NCI-H1092 (cell line): ENCODE measurements around the gene ZFP36L1.

Experiments used
- DNase-seq: peaks from one replicate; lab custom pipeline; 2025; lab: John Stamatoyannopoulos, UW

Gene ZFP36L1, protein sequence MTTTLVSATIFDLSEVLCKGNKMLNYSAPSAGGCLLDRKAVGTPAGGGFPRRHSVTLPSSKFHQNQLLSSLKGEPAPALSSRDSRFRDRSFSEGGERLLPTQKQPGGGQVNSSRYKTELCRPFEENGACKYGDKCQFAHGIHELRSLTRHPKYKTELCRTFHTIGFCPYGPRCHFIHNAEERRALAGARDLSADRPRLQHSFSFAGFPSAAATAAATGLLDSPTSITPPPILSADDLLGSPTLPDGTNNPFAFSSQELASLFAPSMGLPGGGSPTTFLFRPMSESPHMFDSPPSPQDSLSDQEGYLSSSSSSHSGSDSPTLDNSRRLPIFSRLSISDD

GRCh38 chr14:68792979-68793733 is at the start of gene ZFP36L1:
TSS of gene ZFP36L1 (minus strand) at chr14:68793067. CDS start at chr14:68792938, 129 bp downstream.
- no peak for DNase-seq

DNA sequence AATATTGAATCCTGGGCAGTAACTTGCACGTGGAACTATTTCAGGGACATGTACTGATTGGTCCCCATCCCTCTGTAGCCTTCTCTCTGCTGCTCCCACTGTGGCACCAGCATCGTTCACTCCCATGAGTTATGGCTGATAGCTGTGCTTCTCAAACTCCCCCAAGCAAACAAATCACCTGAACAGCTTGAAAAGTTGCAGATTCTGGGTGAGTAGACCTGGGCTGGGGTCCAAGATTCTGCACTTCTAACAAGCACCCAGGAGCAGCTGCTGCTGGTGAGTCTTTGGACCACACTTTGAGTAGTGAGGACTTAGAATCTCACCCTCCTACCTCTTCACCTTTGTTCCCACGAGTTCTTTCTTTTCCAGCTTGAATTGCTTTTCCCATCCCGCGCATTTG is 49.4 kb upstream of the ZFP36L1 start:
- no peak for DNase-seq

DNA sequence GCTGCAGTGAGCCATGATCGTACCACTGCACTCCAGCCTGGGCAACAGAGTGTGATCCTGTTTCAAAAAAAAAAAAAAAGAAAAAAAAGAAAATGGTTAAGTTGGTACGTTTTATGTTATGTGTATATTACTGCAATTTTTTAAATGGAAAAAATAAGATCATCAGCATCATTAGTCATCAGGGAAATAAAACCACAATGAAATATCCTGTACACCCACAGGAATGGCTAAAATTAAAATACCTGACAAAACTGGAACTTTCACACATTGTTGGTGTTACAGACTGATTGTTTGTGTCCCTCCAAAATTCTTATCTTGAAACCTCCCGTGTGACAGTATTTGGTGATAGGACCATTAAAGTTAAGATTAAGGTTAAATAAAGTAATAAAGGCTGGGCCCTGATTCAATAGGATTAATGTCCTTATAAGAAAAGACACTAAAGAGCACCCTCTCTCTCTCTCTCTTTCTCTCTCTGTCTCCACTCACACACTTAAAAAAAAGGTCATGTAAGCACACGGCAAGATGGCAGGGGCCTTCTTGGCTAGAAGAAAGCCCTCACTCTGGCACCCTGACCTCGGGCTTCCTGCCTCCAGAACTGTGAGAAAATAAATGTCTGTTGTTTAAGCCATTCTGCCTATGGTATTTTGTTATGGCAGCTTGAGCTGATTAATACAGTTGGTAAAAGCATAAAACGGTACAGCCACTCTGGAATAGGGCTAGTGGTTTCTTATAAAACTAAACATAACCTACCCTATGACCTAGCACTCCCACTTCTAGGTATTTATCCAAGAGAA is 48.3 kb upstream of the ZFP36L1 start:
- DNase-seq: no peak

GRCh38 chr14:68840454-68840853 is 47.6 kb upstream of the ZFP36L1 start:
- DNase-seq: no peak

- DNase-seq: no peak
These were observed 43.2 kb upstream of the ZFP36L1 start for GRCh38 chr14:68836082-68836481.

- DNase-seq: no peak
These were observed 41.9 kb upstream of the ZFP36L1 start for GRCh38 chr14:68834816-68835215.

GRCh38 chr14:68828698-68829097 is 35.8 kb upstream of the ZFP36L1 start:
- DNase-seq: no peak

DNA sequence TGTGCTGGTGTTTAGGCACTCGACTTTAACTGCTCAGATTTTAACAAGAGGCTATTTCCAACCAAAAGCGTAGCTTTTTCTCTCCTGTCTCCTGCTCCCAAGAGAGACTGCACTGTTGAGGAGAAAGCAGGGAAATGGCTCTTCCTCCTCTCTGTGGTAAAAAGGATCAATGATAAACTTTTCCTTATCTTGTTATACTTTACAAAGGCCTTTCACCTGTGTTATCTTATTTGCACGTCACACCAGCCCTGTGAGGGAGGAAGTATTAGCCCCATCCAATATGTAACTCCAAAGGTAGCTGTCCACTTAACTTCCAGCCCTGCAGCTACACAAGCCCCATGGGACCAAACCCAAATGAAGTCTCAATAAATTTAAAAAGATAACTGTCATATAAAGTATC is 32.9 kb upstream of the ZFP36L1 start:
- no peak for DNase-seq

- DNase-seq: peak; percentile 73
These were observed 31.9 kb upstream of the ZFP36L1 start for GRCh38 chr14:68824517-68825347.

DNA sequence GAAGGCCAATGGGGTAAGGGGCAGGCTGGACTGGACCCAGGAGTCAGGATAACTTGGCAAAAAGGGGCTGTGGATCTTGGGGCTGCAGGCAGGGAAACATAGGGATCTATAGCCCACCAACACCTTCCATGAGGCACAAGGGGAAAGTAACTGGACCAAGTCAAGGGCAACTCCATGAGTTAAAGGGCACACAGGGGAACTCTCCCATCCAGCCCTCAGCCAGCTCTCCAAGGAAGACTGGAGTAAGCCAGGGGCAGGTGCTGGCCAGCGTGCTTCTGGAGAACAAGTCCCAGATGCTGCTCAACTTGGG is 31.3 kb upstream of the ZFP36L1 start:
- DNase-seq: no peak

DNA sequence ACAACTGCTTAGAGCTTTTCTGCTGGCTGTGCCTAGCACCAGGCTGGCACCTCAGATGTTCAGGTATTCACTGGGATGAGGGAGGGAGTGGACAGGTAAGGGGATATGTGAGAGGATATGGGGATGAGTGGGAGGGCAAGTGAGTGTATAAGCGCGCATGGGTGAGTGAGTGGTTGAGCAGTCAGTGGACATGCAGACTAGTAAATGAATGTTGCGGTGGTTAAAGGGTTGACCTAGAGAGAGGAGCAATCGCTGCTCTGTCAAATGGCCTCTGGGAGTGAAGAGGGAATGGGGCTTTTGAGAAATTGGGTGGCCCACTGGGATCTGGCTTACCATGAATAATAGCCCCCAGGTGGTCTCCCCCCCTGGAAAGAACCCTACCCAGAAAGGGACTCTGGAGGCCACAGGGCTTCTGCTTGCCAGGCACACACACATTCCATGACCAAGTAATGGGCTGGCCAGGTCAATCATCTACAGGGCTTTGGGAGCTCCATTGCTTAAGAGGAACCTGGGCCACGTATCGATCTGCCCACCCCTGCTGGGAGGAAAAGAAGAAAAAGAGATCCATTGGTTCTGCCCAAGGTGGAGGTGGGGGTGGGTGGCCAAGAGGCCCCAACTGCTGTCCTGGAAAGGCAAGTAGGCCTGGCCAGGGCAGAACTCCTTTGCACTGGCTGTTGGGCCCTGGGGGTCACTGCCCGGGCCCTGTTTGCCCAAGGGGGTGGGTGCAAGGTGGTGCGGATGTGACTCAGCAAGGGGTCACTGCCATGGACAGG is 30.8 kb upstream of the ZFP36L1 start:
- no peak for DNase-seq

- DNase-seq: no peak
These were observed 30.1 kb upstream of the ZFP36L1 start for GRCh38 chr14:68822926-68823325.

DNA sequence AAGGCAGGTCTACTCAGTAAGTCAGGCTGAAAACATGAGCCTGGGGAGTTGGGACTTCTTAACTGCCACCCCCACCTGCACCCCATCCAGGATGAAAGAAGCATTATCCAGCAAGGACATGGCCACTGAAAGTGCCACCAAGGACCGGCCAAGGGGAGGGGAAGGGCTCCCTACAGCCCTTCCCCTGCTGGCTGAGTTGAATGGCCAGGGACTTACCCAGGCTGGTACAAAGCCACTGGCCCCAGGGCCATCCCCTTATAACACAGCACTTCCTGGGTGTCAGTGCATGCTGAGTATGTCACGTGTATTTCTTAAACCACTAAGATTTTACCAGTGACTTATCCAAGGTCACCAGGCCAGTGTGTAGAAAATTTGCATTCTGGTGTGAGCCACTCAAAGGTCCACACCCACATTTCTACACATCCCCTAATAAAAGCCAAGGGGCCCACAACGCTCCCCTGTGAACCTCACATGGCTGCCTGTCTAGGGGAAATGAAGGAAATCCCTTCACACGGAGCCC is 29.3 kb upstream of the ZFP36L1 start:
- no peak for DNase-seq

DNA sequence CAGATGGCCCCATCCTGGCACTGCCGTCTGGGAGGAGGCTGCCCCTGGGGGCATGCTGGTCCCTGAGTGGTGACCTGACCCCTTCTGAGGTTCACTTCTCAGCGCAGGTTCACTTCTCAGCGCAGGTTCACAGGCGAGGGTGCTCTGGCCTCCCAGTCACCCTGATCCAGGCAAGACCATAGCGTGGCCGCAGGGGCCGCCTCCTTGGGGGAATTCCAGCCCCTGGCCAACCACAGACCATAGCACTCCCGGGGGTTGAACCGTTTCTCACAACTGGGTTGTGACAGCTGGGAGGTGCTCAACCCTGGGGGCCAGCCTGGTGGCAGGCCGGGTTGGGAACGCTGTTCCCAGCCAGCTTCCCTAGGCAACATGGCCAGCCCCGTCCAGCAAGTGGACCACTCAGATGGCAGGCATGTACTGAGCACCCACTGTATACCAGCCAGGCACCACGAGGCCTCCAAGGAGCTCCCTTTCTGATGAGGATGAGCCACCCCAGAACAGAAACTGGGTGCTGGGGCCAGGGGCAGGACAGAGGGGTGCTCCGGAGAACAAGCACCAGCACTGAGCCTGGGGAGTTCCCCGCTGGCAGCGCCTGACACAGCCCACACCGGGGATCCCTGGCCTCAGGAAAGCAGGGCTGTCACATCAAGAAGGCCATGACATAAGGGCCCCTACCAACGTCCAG is 28.3 kb upstream of the ZFP36L1 start:
- no peak for DNase-seq

DNA sequence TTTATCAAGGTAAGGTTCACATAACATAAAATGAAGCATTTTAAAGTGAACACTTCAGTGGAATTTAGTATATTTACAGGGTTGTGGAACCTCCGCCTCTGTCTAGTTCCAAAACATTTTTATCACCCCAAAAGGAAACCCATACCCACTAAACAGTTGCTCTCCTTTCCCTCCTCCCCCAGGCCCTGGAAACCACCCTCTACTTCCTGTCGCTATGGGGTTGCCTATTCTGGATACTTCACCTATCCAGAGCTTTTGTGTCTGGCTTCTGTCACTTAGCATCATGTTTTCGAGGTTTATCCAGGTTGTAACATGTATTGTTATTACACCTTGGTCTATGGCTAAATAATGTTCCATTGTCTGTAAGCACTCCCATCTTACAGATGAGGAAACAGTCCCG is 27.7 kb upstream of the ZFP36L1 start:
- no peak for DNase-seq

- no peak for DNase-seq
These were observed 27.3 kb upstream of the ZFP36L1 start for GRCh38 chr14:68820119-68820518.

DNA sequence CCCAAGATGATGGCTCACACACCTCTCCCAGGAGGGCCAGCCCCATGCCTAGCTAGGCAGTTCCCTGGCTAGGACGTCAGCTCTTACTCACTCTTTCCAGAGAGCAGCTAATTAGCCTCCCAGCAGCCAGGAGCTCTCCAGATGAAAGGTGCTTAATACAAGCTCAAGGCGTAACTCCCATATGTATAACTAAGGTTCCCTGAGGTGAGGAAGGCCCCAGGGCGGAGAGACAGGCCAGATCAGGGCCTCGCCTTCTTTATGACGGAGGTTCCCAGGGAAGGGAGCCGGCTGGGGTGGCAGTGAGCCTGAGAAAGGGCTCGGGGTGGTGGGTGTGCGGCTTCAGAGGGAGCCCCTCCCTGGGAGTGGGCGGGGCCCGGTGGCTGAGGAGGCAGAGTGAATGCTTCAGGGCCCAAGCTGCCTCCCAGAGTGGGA is 26.4 kb upstream of the ZFP36L1 start:
- DNase-seq: no peak

DNA sequence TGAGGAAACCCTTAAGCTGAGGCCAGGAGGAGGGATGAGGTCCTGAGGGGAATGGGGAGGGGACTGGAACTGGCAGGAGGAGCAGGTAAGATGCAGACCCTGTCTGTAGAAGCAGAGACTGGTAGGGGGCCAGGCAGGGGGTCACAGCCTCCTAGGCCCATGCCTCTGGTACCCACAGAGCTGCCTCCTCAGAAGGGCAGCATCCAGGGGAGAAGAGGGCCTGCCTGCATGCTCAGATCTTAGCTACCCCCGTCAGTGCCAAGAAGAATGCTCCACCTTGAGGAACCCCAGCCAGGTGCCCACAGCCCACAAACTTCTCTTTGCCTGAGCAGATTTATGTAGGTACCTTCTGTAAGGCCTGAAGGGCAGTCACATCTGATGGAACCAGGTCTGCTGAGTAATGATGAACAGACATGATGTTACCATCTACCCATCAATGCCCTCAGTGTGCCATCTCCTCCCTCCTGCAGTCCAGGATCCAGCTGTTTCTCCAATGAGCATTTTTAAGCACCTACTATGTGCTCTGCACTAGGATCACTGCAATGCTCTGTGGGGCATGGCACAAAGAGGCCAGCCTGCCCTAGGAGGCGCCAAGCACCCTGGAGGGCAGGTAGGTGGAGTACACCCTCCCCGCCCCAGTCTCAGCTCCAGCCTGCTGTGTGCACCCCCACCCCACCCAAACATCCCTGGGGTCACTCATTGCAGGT is 24.8 kb upstream of the ZFP36L1 start:
- no peak for DNase-seq

DNA sequence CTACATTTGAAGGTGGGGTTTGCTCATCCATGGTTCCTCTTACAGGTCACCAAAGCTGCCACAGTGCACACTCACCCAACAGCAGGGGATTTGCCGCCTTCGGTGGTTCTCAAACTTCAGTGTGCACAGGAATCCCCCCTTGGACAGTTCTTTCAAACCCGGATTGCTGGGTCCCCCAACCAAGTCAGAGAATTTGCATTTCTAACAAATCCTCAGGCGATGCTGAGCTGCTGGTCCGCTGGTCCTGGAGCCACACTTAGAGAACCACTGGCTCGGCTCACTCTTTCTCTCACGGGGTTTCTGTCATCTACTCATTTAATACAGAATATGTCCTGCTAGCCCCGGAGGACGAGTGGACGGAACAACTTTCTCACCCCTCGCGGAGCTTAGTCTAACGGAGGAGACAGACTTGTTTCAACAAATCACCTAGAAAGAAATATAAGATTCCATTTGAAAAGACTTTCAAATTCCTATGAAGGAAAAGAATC is 24.1 kb upstream of the ZFP36L1 start:
- DNase-seq: no peak
